H1 (cell line): ENCODE measurements around the gene CEP192. TPM values are rescaled to one million over a fixed set of nuclear protein-coding genes. Genes with fewer than 3 reads are reported as not detected.

Source experiments
- CTCF ChIA-PET: fragments of 300-600 bp; sonication (Branson Sonifier 250); formaldehyde crosslinking; loops from one replicate; lab custom pipeline; 2021; ENCODE audit not compliant: partially characterized antibody; lab: Charles Lee
- POLR2A ChIA-PET: fragments of 300-600 bp; sonication (Branson Sonifier 250); formaldehyde crosslinking; loops from one replicate; lab custom pipeline; 2021; ENCODE audit warnings: inconsistent platforms; ENCODE audit not compliant: partially characterized antibody; lab: Charles Lee
- DNase-seq, 2 experiments: peaks; one replicate each; pipeline versions ENCODE4 v3.0.0 to v3.0.0-alpha.2; 2010 to 2022; ENCODE audit warnings: low spot score in 2 of 2, low read depth in 1 of 2, mixed read lengths in 1 of 2
- FAIRE-seq: peaks from 2 replicates; lab custom pipeline; 2011; peaks lifted over from hg19 to GRCh38; lab: Jason Lieb, UNC
- H2AFZ ChIP-seq: 2 replicates; pipeline ENCODE4 v1.8.1; 2012; ENCODE audit warnings: low read length, inconsistent platforms
- H2AK5ac ChIP-seq: 2 replicates; pipeline ENCODE4 v1.6.1; 2013; ENCODE audit warnings: low read depth, low read length
- H2BK120ac ChIP-seq: replicated peaks from 2 replicates; pipeline ENCODE3; 2013; ENCODE audit warnings: low read depth, low read length, inconsistent platforms
- H2BK12ac ChIP-seq: 2 replicates; pipeline ENCODE4 v1.6.1; 2013; ENCODE audit warnings: low read depth, low read length
- H2BK15ac ChIP-seq: 2 replicates; pipeline ENCODE4 v1.6.1; 2013; ENCODE audit warnings: low read length
- H2BK20ac ChIP-seq: 2 replicates; pipeline ENCODE4 v1.6.1; 2013; ENCODE audit warnings: low read length
- H2BK5ac ChIP-seq: 2 replicates; pipeline ENCODE4 v1.6.1; 2013; ENCODE audit warnings: low read depth, low read length
- H3K14ac ChIP-seq: 2 replicates; pipeline ENCODE4 v1.6.1; 2013; ENCODE audit warnings: inconsistent platforms; ENCODE audit not compliant: insufficient read length
- H3K18ac ChIP-seq: 2 replicates; pipeline ENCODE4 v1.6.1; 2013; ENCODE audit warnings: low read length; ENCODE audit errors: extremely low read depth
- H3K23ac ChIP-seq: 2 replicates; pipeline ENCODE4 v1.6.1; 2013; ENCODE audit warnings: inconsistent platforms; ENCODE audit not compliant: insufficient read length
- H3K23me2 ChIP-seq: 2 replicates; pipeline ENCODE4 v1.6.1; 2013; ENCODE audit warnings: low read depth, low read length
- H3K27ac ChIP-seq: 2 replicates; pipeline ENCODE4 v1.6.1; 2011; ENCODE audit warnings: low read depth, low read length, inconsistent platforms
- H3K27me3 ChIP-seq, 4 experiments: replicated peaks in 1 of 4; 1 replicate in 1 of 4; 2 replicates in 3 of 4; pipeline versions ENCODE4 v1.6.1 to v1.8.1; 2011 to 2013; ENCODE audit warnings: low read length in 3 of 4, mild to moderate bottlenecking in 3 of 4, inconsistent platforms in 2 of 4, mixed read lengths in 2 of 4, moderate library complexity in 1 of 4; ENCODE audit not compliant: control insufficient read depth in 3 of 4, insufficient read depth in 3 of 4; ENCODE audit errors: extremely low read depth in 1 of 4
- H3K36me3 ChIP-seq, 4 experiments: 2 replicates each; pipeline versions ENCODE4 v1.6.1 to v1.8.1; 2011 to 2013; ENCODE audit warnings: mild to moderate bottlenecking in 4 of 4, low read length in 3 of 4, moderate library complexity in 2 of 4, control low read depth in 1 of 4, inconsistent platforms in 1 of 4; ENCODE audit not compliant: insufficient read depth in 4 of 4, control insufficient read depth in 2 of 4
- H3K4ac ChIP-seq: replicated peaks from 2 replicates; pipeline ENCODE3; 2013; ENCODE audit warnings: low read length, low read depth, mixed read lengths, inconsistent platforms; ENCODE audit not compliant: insufficient read length
- H3K4me1 ChIP-seq, 4 experiments: replicated peaks in 1 of 4; 1 replicate in 1 of 4; 2 replicates in 3 of 4; pipeline versions ENCODE4 v1.6.1 to v1.8.1; 2011 to 2013; ENCODE audit warnings: low read length in 3 of 4, inconsistent platforms in 2 of 4, mixed read lengths in 1 of 4; ENCODE audit not compliant: insufficient read depth in 4 of 4, control insufficient read depth in 3 of 4
- H3K4me2 ChIP-seq, 2 experiments: 2 replicates each; pipeline versions ENCODE4 v1.6.1 to v1.8.1; 2011 to 2013; ENCODE audit warnings: low read depth in 2 of 2, low read length in 2 of 2, control low read depth in 1 of 2, inconsistent platforms in 1 of 2, mild to moderate bottlenecking in 1 of 2; ENCODE audit not compliant: insufficient read depth in 1 of 2
- H3K4me3 ChIP-seq, 4 experiments: fragments of 200-600, 300-600 bp in 1 of 4; sonication (generic), shearing (Covaris generic), sonication (Bioruptor Twin) in 1 of 4; 2 replicates each; pipeline versions ENCODE4 v1.5.1 to v1.8.1; 2011 to 2016; ENCODE audit warnings: low read length in 4 of 4, low read depth in 3 of 4, control low read depth in 2 of 4, inconsistent platforms in 2 of 4, mild to moderate bottlenecking in 2 of 4, mixed read lengths in 1 of 4, moderate library complexity in 1 of 4; ENCODE audit not compliant: insufficient read depth in 2 of 4; ENCODE audit errors: extremely low read depth in 1 of 4
- H3K56ac ChIP-seq: replicated peaks from 2 replicates; pipeline ENCODE3; 2013; ENCODE audit warnings: low read depth, mild to moderate bottlenecking, mixed read lengths, low read length, inconsistent platforms; ENCODE audit not compliant: insufficient read length
- H3K79me1 ChIP-seq: 2 replicates; pipeline ENCODE4 v1.6.1; 2013; ENCODE audit warnings: low read depth, low read length, control low read depth
- H3K79me2 ChIP-seq, 2 experiments: 2 replicates each; pipeline versions ENCODE4 v1.6.1 to v1.8.1; 2012 to 2013; ENCODE audit warnings: low read length in 2 of 2, mild to moderate bottlenecking in 2 of 2, inconsistent platforms in 1 of 2; ENCODE audit not compliant: insufficient read depth in 2 of 2, control insufficient read depth in 1 of 2
- H3K9ac ChIP-seq, 4 experiments: replicated peaks in 1 of 4; 1 replicate in 1 of 4; 2 replicates in 3 of 4; pipeline versions ENCODE4 v1.6.1 to v1.8.1; 2011 to 2013; ENCODE audit warnings: low read depth in 3 of 4, low read length in 3 of 4, control low read depth in 2 of 4, mild to moderate bottlenecking in 2 of 4, moderate library complexity in 2 of 4, inconsistent platforms in 1 of 4; ENCODE audit errors: extremely low read depth in 1 of 4
- H3K9me3 ChIP-seq, 2 experiments: 2 replicates each; pipeline versions ENCODE4 v1.6.1 to v1.8.1; 2012 to 2013; ENCODE audit warnings: mild to moderate bottlenecking in 2 of 2, moderate library complexity in 2 of 2, control low read depth in 1 of 2, inconsistent platforms in 1 of 2, low read depth in 1 of 2, low read length in 1 of 2, mixed read lengths in 1 of 2; ENCODE audit not compliant: insufficient read depth in 2 of 2
- H4K20me1 ChIP-seq, 2 experiments: replicated peaks in 1 of 2; 2 replicates each; pipeline versions ENCODE3 to v1.8.1; 2011 to 2013; ENCODE audit warnings: inconsistent platforms in 2 of 2, low read length in 2 of 2, mild to moderate bottlenecking in 1 of 2; ENCODE audit not compliant: insufficient read depth in 2 of 2, control insufficient read depth in 1 of 2
- H4K5ac ChIP-seq: 2 replicates; pipeline ENCODE4 v1.6.1; 2013; ENCODE audit warnings: low read length, low read depth, mixed read lengths, inconsistent platforms; ENCODE audit not compliant: insufficient read length
- H4K8ac ChIP-seq: 2 replicates; pipeline ENCODE4 v1.8.0; 2013; ENCODE audit warnings: mild to moderate bottlenecking, moderate library complexity, low read length, inconsistent platforms; ENCODE audit not compliant: insufficient read depth; ENCODE audit errors: extremely low read depth
- H4K91ac ChIP-seq: replicated peaks from 2 replicates; pipeline ENCODE3; 2013; ENCODE audit warnings: low read length, mixed read lengths, inconsistent platforms; ENCODE audit not compliant: insufficient read length
- FOSL1 ChIP-seq: IDR thresholded peaks from 2 replicates; pipeline ENCODE4 v1.6.1; 2011; ENCODE audit warnings: mild to moderate bottlenecking, low read depth, low read length, moderate library complexity; ENCODE audit not compliant: insufficient read depth
- JUN ChIP-seq: IDR thresholded peaks from 2 replicates; pipeline ENCODE4 v1.6.1; 2011; ENCODE audit warnings: low read depth, mild to moderate bottlenecking, improper control_type of control experiment, low read length
- WGBS, 2 experiments: shearing (Covaris generic) in 1 of 2; methylation state at CpG; one replicate each; pipeline versions ENCODE4 v1.1.6 to v1.1.7; 2013 to 2015; ENCODE audit warnings: low lambda C conversion rate in 2 of 2, mixed read lengths in 2 of 2, inconsistent platforms in 1 of 2, low coverage in 1 of 2, missing lambda C conversion rate in 1 of 2; ENCODE audit not compliant: insufficient replicate concordance in 2 of 2, insufficient coverage in 1 of 2, insufficient read length in 1 of 2; ENCODE audit errors: extremely low coverage in 1 of 2, missing lambda C conversion rate in 1 of 2; 5-methylcytosine and 5-hydroxymethylcytosine counted together
- polyA plus RNA-seq, 7 experiments: library from polyadenylated mRNA; depleted of rRNA in 3 of 7; stranded (reverse) in 5 of 7; unstranded in 2 of 7; fragments of >200 nt in 5 of 7; fragments of 200-250 nt in 2 of 7; gene quantifications; 1 replicate in 5 of 7; 2 replicates in 1 of 7; 4 replicates in 1 of 7; pipeline versions ENCODE4 v1.2.1 to v1.2.3, GENCODE V29; 2011 to 2013; ENCODE audit warnings: missing spikeins in 2 of 7, mixed read lengths in 2 of 7
- total RNA-seq: library from RNA; stranded (reverse); fragmentation: NEBNext Ultra II Directional; extraction: Animal tissue kit (Norgen Biotek cat#: 25700); gene quantifications from 2 replicates; pipeline ENCODE4 v1.2.1, GENCODE V29; 2021

The CEP192 gene
- total and polyA plus RNA-seq, 2 of the 8 experiments (the other 6 are each of a cell fraction or from before 2014, with no cell fraction given), result 13.4 to 23.1 TPM

DNA sequence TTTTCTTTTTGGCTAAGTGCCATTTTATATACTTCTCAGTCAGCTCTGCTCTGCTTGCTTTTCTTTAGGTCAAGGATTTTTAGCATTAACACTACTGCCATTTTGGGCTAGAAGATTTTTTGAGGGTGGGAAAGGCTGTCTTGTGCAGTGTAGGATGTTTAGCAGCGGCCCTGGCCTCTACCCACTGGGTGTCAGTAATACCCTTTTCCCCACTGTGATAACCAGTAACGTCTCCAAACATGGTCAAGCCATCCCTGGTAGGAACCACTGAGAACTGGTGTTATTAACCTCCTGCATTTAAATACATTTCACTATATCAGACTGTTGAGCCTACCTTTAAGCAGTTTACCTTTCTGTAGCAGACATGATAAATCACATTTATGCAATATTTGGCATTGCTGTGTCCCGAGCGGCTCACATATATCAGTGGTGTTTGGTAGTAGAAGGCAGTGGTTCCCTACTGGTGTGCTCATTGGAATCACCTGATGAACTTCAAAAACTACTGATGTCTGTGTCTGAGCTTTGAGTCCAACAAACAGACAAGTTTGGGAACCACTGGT lies 70.5 kb downstream of the CEP192 start:
- no peak overlapping the region for H3K56ac ChIP-seq

More for the DNA sequence above, 70.5 kb downstream of the CEP192 start:
- no peaks in the 10 kb centered on the region for H3K79me2 ChIP-seq
- no peaks in the 10 kb centered on the region; the same call in 1 of the 2 replicates for H3K79me1 ChIP-seq
- H4K20me1 ChIP-seq, result peaks cover 0 to 2% of the 10 kb centered on the region in 2 experiments
- H3K4ac ChIP-seq, result no peak overlapping the region
- CTCF ChIA-PET, result no interaction called here
- WGBS, 2 experiments, result 88% methylated on average over 4 of the region's 4 CpGs; no CpG with 5 or more reads in 1 of the 2 experiments
- no peak overlapping the region for H2BK12ac ChIP-seq
- no peak overlapping the region for H3K4me2 ChIP-seq
- no peak for DNase-seq
- H3K23ac ChIP-seq, result no peak overlapping the region
- no peak overlapping the region for H2BK120ac ChIP-seq
- H3K27ac ChIP-seq, result no peak overlapping the region
- H3K4me3 ChIP-seq, result no peak overlapping the region
- no peak overlapping the region for H2AK5ac ChIP-seq
- TF ChIP-seq FOSL1, result no peak
- TF ChIP-seq JUN, result no peak
- TF ChIP-seq, all 59 proteins: peak for 0
- Histone ChIP-seq H4K5ac (no peak overlapping the region), H4K8ac (no peak overlapping the region), H3K14ac (no peak overlapping the region), H3K4me1 (peaks cover 0 to 1% (median 0%) of the 10 kb centered on the region in 4 experiments; a peak in 1 of 7 replicates), H3K36me3 (peaks cover 0 to 26% (median 19%) of the 10 kb centered on the region in 4 experiments; a peak in 7 of 8 replicates), H2BK15ac (no peak overlapping the region), H3K9me3 (no peaks in the 10 kb centered on the region), H3K9ac (no peak overlapping the region), H2BK20ac (no peak overlapping the region), H3K23me2 (no peaks in the 10 kb centered on the region), H3K27me3 (no peaks in the 10 kb centered on the region), H2AFZ (no peak overlapping the region), H4K91ac (no peak overlapping the region), H3K18ac (no peak overlapping the region), H2BK5ac (no peak overlapping the region)
- FAIRE-seq, result no peak
- POLR2A ChIA-PET, result no interaction called here
